Lower lobe of right lung (tissue), 2 donors: ENCODE results near the gene PDS5B. TPM values are rescaled to one million over a fixed set of nuclear protein-coding genes. Genes with fewer than 3 reads are reported as not detected.
"Not testable (repeated sequence)": the region's sequence is repeated elsewhere in the genome, so short reads cannot be mapped to it uniquely, and the experiment has no call there.

Experiments used
- ATAC-seq, 2 donors: fragments of 200-7000 bp; cut with Tn5 transposase; one replicate each; pipeline ENCODE4 v1.9.1; 2020 to 2022; ENCODE audit warnings: mild to moderate bottlenecking in 2 of 2, moderate library complexity in 2 of 2
- DNase-seq: peaks from one replicate; pipeline ENCODE4 v3.0.0-alpha.2; 2020
- H3K27ac ChIP-seq: fragments of 200-600 bp; one replicate; pipeline ENCODE4 v1.8.0; 2022
- H3K27me3 ChIP-seq: fragments of 200-600 bp; one replicate; pipeline ENCODE4 v1.8.0; 2022; ENCODE audit warnings: low read depth
- H3K36me3 ChIP-seq: fragments of 200-600 bp; one replicate; pipeline ENCODE4 v1.8.0; 2022; ENCODE audit warnings: mild to moderate bottlenecking
- H3K4me1 ChIP-seq: fragments of 200-600 bp; one replicate; pipeline ENCODE4 v1.8.0; 2022
- H3K4me3 ChIP-seq: fragments of 200-600 bp; one replicate; pipeline ENCODE4 v1.8.0; 2022; ENCODE audit warnings: mild to moderate bottlenecking
- H3K9me3 ChIP-seq: fragments of 200-600 bp; one replicate; pipeline ENCODE4 v1.8.0; 2022
- intact Hi-C: fragments of 100-400 bp; cut with DNase I; formaldehyde crosslinking; loops from one replicate; pipeline ENCODE4 v1.11.0; 2022
- total RNA-seq: library from RNA; stranded (reverse); fragmentation: NEBNext Ultra II Directional; extraction: Animal tissue kit (Norgen Biotek cat#: 25700); gene quantifications from one replicate; pipeline ENCODE4 v1.2.1, GENCODE V29; 2021
- TF ChIP-seq, protein P1 (sequence below): fragments of 200-600 bp; IDR thresholded peaks from one replicate; pipeline ENCODE4 v1.8.0; 2022; ENCODE audit warnings: antibody characterized with exemption, mild to moderate bottlenecking
- donor health status: DM: no; HTN: yes; CAD: no; lungs with severe emphysema.

The PDS5B gene
- total RNA-seq, 1 donor from 2014 or later: 46.3 TPM

DNA sequence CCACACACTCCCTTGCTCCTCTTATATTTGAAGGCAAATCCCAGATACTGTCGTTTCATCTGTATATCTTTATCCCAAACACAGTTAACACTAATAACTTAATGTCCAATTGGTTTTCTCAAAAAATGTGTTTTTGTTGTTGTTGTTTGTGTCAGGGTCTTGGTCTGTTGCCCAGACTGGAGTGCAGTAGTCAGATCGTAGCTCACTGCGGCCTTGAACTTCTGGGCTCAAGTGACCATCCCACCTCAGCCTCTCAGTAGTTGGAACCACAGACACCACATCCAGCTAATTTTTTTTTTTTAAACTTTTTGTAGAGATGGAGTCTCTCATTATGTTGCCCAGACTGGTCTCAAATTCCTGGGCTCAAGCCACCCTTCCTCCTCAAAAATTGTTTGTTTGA, 137.7 kb downstream of the PDS5B start:
- Histone ChIP-seq H3K27me3 (no peaks in the 10 kb centered on the region), H3K36me3 (peaks cover 3% of the 10 kb centered on the region), H3K4me1 (no peaks in the 10 kb centered on the region), H3K27ac (no peak overlapping the region), H3K9me3 (no peaks in the 10 kb centered on the region), H3K4me3 (no peak overlapping the region)
- DNase-seq: no peak
- ATAC-seq: no peak
- intact Hi-C loops: no loop called here
- TF ChIP-seq, protein P1, sequence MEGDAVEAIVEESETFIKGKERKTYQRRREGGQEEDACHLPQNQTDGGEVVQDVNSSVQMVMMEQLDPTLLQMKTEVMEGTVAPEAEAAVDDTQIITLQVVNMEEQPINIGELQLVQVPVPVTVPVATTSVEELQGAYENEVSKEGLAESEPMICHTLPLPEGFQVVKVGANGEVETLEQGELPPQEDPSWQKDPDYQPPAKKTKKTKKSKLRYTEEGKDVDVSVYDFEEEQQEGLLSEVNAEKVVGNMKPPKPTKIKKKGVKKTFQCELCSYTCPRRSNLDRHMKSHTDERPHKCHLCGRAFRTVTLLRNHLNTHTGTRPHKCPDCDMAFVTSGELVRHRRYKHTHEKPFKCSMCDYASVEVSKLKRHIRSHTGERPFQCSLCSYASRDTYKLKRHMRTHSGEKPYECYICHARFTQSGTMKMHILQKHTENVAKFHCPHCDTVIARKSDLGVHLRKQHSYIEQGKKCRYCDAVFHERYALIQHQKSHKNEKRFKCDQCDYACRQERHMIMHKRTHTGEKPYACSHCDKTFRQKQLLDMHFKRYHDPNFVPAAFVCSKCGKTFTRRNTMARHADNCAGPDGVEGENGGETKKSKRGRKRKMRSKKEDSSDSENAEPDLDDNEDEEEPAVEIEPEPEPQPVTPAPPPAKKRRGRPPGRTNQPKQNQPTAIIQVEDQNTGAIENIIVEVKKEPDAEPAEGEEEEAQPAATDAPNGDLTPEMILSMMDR: no peak

DNA sequence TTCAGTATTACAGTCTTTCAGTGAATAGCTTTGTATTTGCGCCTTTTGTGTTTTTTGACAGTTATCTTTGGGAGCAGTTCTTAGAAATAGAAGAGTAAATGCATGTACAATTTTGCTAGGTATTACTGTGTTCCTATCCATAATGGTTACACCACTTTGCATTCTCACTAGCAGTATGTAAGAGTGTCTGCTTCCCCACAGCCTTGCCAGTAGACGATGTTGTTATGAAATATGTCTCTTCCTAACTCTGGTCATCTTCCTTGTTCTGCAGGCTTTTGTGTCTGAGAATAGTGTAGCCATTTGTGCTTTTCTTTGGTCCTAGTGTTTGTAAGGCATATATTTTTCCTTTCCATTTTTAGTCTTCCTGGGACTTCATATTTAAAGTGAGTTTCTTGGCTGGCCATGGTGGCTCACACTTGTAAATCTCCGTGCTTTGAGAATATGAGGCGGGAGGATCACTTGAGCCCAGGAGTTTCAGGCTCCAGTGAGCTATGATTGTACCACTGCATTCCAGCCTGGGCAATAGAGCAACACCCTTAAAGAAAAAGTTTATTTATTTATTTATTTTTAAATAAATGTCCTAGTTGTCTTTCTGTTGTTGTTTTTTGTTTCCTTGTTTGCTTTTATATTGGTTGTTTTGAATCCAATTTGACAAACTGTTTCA, 140.3 kb downstream of the PDS5B start:
- no peaks in the 10 kb centered on the region for H3K27me3 ChIP-seq
- no peak overlapping the region for H3K27ac ChIP-seq
- peaks cover 3% of the 10 kb centered on the region for H3K36me3 ChIP-seq
- intact Hi-C loops: no loop called here
- peaks cover 8% of the 10 kb centered on the region for H3K4me1 ChIP-seq
- ATAC-seq (peak; percentile 32 to 50), DNase-seq (no peak)
- no peak overlapping the region for H3K4me3 ChIP-seq
- TF ChIP-seq, protein P1: no peak
- no peaks in the 10 kb centered on the region for H3K9me3 ChIP-seq

DNA sequence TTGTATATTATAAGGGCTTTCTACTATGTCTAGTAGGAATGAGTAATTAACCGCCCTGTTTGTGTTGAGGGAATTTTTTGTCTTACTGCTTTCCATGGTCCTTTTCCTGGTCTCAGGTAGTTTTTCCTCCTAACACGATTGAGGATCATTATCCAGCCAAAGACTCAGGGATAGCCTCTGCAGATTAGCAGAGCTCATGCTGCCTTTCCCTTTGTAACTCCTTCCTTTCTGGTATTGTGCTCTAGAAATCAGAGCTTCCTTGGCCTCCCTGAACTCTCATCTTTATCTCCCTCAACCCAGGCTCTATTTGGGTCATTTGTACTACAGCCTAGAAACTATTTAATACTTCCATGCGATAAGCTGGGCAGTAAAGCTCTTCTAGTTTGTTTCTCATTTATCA, 142.1 kb downstream of the PDS5B start:
- Histone ChIP-seq H3K9me3 (no peaks in the 10 kb centered on the region), H3K27me3 (no peaks in the 10 kb centered on the region), H3K4me3 (no peak overlapping the region), H3K36me3 (peaks cover 3% of the 10 kb centered on the region), H3K4me1 (peaks cover 23% of the 10 kb centered on the region), H3K27ac (no peak overlapping the region)
- TF ChIP-seq, protein P1: no peak
- DNase-seq: no peak
- intact Hi-C loops: no loop called here
- no peak for ATAC-seq

DNA sequence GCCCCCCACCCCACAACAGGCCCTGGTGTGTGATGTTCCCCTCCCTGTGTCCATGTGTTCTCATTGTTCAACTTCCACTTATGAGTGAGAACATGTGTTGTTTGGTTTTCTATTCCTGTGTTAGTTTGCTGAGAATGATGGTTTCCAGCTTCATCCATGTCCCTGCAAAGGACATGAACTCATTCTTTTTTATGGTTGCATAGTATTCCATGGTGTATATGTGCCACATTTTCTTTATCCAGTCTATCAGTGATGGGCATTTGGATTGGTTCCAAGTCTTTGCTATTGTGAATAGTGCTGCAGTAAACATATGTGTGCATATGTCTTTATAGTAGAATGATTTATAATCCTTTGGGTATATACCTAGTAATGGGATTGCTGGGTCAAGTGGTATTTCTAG, 142.8 kb downstream of the PDS5B start:
- peaks cover 25% of the 10 kb centered on the region for H3K4me1 ChIP-seq
- H3K27ac ChIP-seq, H3K36me3 ChIP-seq, H3K27me3 ChIP-seq, intact Hi-C loops, DNase-seq, H3K4me3 ChIP-seq, H3K9me3 ChIP-seq, ATAC-seq: not testable (repeated sequence)

DNA sequence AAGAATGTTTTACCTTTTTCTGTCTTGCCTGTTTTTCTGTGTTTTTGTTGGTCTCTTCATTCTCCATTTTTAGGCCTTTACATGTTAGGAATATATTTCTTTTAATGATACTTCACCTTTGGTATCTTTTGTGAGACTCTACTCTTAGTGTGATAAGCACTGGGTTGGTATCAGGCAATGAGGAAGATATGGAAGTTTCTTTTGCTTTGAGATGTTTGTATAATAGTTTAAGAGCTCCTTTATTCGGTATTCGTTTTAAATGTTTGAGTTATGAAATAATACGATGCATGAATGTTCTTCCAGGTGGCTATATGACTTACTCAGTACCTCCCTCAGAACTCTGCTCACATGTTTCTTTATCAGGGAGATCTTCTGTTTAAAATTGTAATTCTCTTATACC, 144.8 kb downstream of the PDS5B start:
- TF ChIP-seq, protein P1: no peak
- Histone ChIP-seq H3K4me3 (no peak overlapping the region), H3K4me1 (peaks cover 30% of the 10 kb centered on the region), H3K36me3 (no peaks in the 10 kb centered on the region), H3K9me3 (no peaks in the 10 kb centered on the region), H3K27ac (peak overlapping the region; percentile 2), H3K27me3 (no peaks in the 10 kb centered on the region)
- DNase-seq (no peak), ATAC-seq (peak in 1 of 2 donors; percentile 54)
- intact Hi-C loops: no loop called here

DNA sequence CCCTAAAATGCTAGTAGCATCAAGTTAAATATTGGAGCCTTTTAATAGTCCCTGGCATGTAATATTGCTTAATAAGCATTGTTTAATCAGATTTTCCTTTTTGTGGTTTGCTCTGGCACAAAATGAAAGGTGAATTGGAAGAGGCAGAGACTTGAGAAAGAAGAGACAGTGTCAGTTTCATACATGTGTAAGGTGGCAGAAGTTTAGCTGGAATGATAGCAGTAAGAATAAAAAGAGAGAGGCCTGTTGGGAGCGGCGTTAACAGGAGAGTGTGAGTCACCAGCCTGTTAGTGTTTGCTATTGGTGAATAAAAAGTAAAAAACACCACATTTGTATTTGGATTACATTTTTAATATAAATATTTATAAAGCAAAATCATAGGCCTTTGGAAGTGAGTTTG, 145.3 kb downstream of the PDS5B start:
- H3K4me3 ChIP-seq: no peak overlapping the region
- H3K36me3 ChIP-seq: no peaks in the 10 kb centered on the region
- TF ChIP-seq, protein P1: no peak
- ATAC-seq (peak in 1 of 2 donors; percentile 80), DNase-seq (no peak)
- H3K27ac ChIP-seq: peak overlapping the region; percentile 2
- intact Hi-C loops: no loop called here
- H3K9me3 ChIP-seq: no peaks in the 10 kb centered on the region
- peaks cover 36% of the 10 kb centered on the region for H3K4me1 ChIP-seq
- H3K27me3 ChIP-seq: no peaks in the 10 kb centered on the region
